ENCODE results near the gene NF2. TPM values are rescaled to one million over a fixed set of nuclear protein-coding genes. Genes with fewer than 3 reads are reported as not detected.

NF2 gene
- total RNA-seq, 2 experiments from 2014 or later: 40.4 to 44.2 TPM

Other genes starting within 250 kb of the NF2 start
- gene AP1B1, start 215.1 kb upstream of the NF2 start, total RNA-seq: 10 to 100 TPM; 59.9 to 65.2 TPM
- not detected for gene RFPL1, start 165.1 kb upstream of the NF2 start, total RNA-seq
- gene NEFH, start 123.4 kb upstream of the NF2 start, total RNA-seq: 1 to 10 TPM; 4.1 to 4.4 TPM
- 10 to 100 TPM; 52.0 to 54.6 TPM for gene THOC5, start 49.9 kb upstream of the NF2 start, total RNA-seq
- 10 to 100 TPM; 60.9 to 63.2 TPM for gene NIPSNAP1, start 22.5 kb upstream of the NF2 start, total RNA-seq
- under 1 TPM in 1 of 2 experiments, not detected in 1; 0.07 TPM for gene CABP7, start 116.4 kb downstream of the NF2 start, total RNA-seq
- 10 to 100 TPM; 18.1 to 20.6 TPM for gene ZMAT5, start 163.4 kb downstream of the NF2 start, total RNA-seq
- gene UQCR10, start 163.7 kb downstream of the NF2 start, total RNA-seq: 10 to 100 TPM; 81.4 to 87.4 TPM
- 10 to 100 TPM; 55.5 to 56.8 TPM for gene ASCC2, start 234.6 kb downstream of the NF2 start, total RNA-seq